GM21529 (cell line): ENCODE results near the gene CTPS2.
"Not testable (repeated sequence)": the region's sequence is repeated elsewhere in the genome, so short reads cannot be mapped to it uniquely, and the experiment has no call there.

Source experiments
- ATAC-seq: cut with Tn5 transposase; IDR thresholded peaks from one replicate; pipeline ENCODE4 v1.9.1; 2021; ENCODE audit not compliant: unreplicated experiment

Gene CTPS2

GRCh38 chrX:16715638-16716037 lies 3.2 kb upstream of the CTPS2 start:
- ATAC-seq = not testable (repeated sequence)

GRCh38 chrX:16714504-16714903 lies 2.0 kb upstream of the CTPS2 start:
- ATAC-seq = no peak

- ATAC-seq = peak; percentile 36
Observed at GRCh38 chrX:16711893-16712547, 449 bp downstream of the CTPS2 start.

GRCh38 chrX:16711219-16711811 lies 1.2 kb downstream of the CTPS2 start:
- ATAC-seq = peak; percentile 31

- ATAC-seq = no peak
Observed at GRCh38 chrX:16708016-16708415, 4.5 kb downstream of the CTPS2 start.

- ATAC-seq = peak; percentile 7
Observed at GRCh38 chrX:16705370-16705769, 7.1 kb downstream of the CTPS2 start.

- no peak for ATAC-seq
Observed at GRCh38 chrX:16702700-16703599, 9.5 kb downstream of the CTPS2 start.

GRCh38 chrX:16700734-16701133 lies 11.7 kb downstream of the CTPS2 start:
- no peak for ATAC-seq

- no peak for ATAC-seq
Observed at GRCh38 chrX:16699389-16699788, 13.1 kb downstream of the CTPS2 start.

GRCh38 chrX:16696956-16697355 lies 15.5 kb downstream of the CTPS2 start:
- no peak for ATAC-seq

- ATAC-seq = peak; percentile 83
Observed at GRCh38 chrX:16695079-16695676, 17.3 kb downstream of the CTPS2 start.

GRCh38 chrX:16687514-16687913 lies 25.0 kb downstream of the CTPS2 start:
- ATAC-seq = no peak

- no peak for ATAC-seq
Observed at GRCh38 chrX:16683007-16683664, 29.3 kb downstream of the CTPS2 start.

- no peak for ATAC-seq
Observed at GRCh38 chrX:16678689-16679088, 33.8 kb downstream of the CTPS2 start.

GRCh38 chrX:16671005-16671404 lies 41.5 kb downstream of the CTPS2 start:
- ATAC-seq = no peak

GRCh38 chrX:16666541-16666940 lies 45.9 kb downstream of the CTPS2 start:
- no peak for ATAC-seq

- no peak for ATAC-seq
Observed at GRCh38 chrX:16665089-16665488, 47.4 kb downstream of the CTPS2 start.

- no peak for ATAC-seq
Observed at GRCh38 chrX:16664626-16665025, 47.8 kb downstream of the CTPS2 start.

GRCh38 chrX:16664074-16664473 lies 48.4 kb downstream of the CTPS2 start:
- ATAC-seq = no peak

GRCh38 chrX:16662402-16662801 lies 50.1 kb downstream of the CTPS2 start:
- no peak for ATAC-seq

GRCh38 chrX:16661495-16661894 lies 51.0 kb downstream of the CTPS2 start:
- no peak for ATAC-seq
